Vagina (tissue), 2 donors: ENCODE results near the gene DOK7.

Experiments
- POLR2A ChIP-seq, 2 donors: fragments of 450-650 bp; IDR thresholded peaks; one replicate each; pipeline ENCODE4 v1.6.1; 2017; ENCODE audit warnings: antibody characterized with exemption in 2 of 2, mild to moderate bottlenecking in 2 of 2, moderate library complexity in 2 of 2
- TF ChIP-seq, protein P1 (sequence below), 3 experiments: fragments of 450-650 bp in 2 of 3; fragments of 200-600 bp in 1 of 3; sonication (generic) in 1 of 3; IDR thresholded peaks; one replicate each; pipeline ENCODE4 v1.5.1; 2017 to 2019; ENCODE audit warnings: antibody characterized with exemption in 3 of 3, mild to moderate bottlenecking in 2 of 3, moderate library complexity in 2 of 3

DNA sequence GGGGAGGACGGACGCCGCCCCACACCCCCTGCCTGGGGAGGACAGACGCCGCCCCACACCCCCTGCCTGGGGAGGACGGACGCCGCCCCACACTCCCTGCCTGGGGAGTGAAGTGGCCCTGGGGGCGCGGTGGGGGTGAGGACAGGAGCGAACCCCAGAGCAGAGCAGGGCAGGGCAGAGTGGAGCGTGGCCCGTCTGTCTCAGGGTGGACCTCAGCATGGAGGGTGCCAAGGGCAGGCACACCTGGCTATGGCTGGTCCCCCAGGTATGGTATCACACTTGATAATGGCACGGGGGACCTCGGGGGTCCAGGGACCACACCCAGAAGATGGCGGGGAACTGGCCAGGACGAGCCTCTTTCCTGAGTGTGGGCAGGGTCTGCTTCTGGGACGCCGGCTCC, 59.5 kb downstream of the DOK7 start:
- no peak for TF ChIP-seq POLR2A (IDR thresholded peaks at IDR 0.05)
- TF ChIP-seq, protein P1, sequence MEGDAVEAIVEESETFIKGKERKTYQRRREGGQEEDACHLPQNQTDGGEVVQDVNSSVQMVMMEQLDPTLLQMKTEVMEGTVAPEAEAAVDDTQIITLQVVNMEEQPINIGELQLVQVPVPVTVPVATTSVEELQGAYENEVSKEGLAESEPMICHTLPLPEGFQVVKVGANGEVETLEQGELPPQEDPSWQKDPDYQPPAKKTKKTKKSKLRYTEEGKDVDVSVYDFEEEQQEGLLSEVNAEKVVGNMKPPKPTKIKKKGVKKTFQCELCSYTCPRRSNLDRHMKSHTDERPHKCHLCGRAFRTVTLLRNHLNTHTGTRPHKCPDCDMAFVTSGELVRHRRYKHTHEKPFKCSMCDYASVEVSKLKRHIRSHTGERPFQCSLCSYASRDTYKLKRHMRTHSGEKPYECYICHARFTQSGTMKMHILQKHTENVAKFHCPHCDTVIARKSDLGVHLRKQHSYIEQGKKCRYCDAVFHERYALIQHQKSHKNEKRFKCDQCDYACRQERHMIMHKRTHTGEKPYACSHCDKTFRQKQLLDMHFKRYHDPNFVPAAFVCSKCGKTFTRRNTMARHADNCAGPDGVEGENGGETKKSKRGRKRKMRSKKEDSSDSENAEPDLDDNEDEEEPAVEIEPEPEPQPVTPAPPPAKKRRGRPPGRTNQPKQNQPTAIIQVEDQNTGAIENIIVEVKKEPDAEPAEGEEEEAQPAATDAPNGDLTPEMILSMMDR (IDR thresholded peaks at IDR 0.05): no peak
